SK-N-SH (cell line): ENCODE data around the gene CTSZ. TPM values are rescaled to one million over a fixed set of nuclear protein-coding genes. Genes with fewer than 3 reads are reported as not detected.

ENCODE experiments used
- CTCF ChIA-PET: fragments of 300-600, 350-600 bp; formaldehyde crosslinking; extraction: SDS; loops from one replicate; lab custom pipeline; 2021; lab: Yijun Ruan, JAX
- POLR2A ChIA-PET: fragments of 350-600 bp; sonication (Branson Sonifier 250); formaldehyde crosslinking; extraction: SDS; loops from one replicate; lab custom pipeline; 2020; ENCODE audit warnings: antibody characterized with exemption, inconsistent platforms; lab: Yijun Ruan, JAX
- DNase-seq: peaks from one replicate; pipeline ENCODE4 v3.0.0; 2012
- H2AFZ ChIP-seq: fragments of 200-600 bp; sonication (generic); 2 replicates; pipeline ENCODE4 v1.8.1; 2016; ENCODE audit warnings: antibody characterized with exemption, mild to moderate bottlenecking, low read depth
- H3F3A ChIP-seq: fragments of 200-600 bp; sonication (generic); replicated peaks from 2 replicates; pipeline ENCODE3; 2016; ENCODE audit warnings: antibody characterized with exemption, mild to moderate bottlenecking; ENCODE audit not compliant: insufficient read depth
- H3K27ac ChIP-seq, 2 experiments: fragments of 200-500 bp in 1 of 2; fragments of 200-600 bp in 1 of 2; sonication (Bioruptor generic) in 1 of 2; sonication (generic), shearing (Covaris generic) in 1 of 2; 2 replicates each; pipeline versions ENCODE4 v1.5.1 to v1.6.1; 2014 to 2016; ENCODE audit warnings: low read depth in 2 of 2, inconsistent platforms in 1 of 2, low read length in 1 of 2, mild to moderate bottlenecking in 1 of 2, mixed read lengths in 1 of 2
- H3K27me3 ChIP-seq: fragments of 200-600 bp; sonication (generic), shearing (Covaris generic); 2 replicates; pipeline ENCODE4 v1.6.1; 2016; ENCODE audit warnings: mixed run types; ENCODE audit not compliant: insufficient read depth
- H3K36me3 ChIP-seq, 2 experiments: fragments of 200-500 bp in 1 of 2; fragments of 200-600 bp in 1 of 2; sonication (Bioruptor generic) in 1 of 2; sonication (generic) in 1 of 2; replicated peaks in 1 of 2; 2 replicates each; pipeline versions ENCODE3 to v1.5.1; 2014 to 2016; ENCODE audit warnings: low read length in 1 of 2, mild to moderate bottlenecking in 1 of 2; ENCODE audit not compliant: insufficient read depth in 2 of 2, control insufficient read depth in 1 of 2
- H3K4me1 ChIP-seq, 2 experiments: fragments of 200-500 bp in 1 of 2; fragments of 200-600 bp in 1 of 2; sonication (Bioruptor generic) in 1 of 2; sonication (generic), shearing (Covaris generic) in 1 of 2; 2 replicates each; pipeline versions ENCODE4 v1.5.1 to v1.6.1; 2014 to 2016; ENCODE audit warnings: low read depth in 1 of 2, low read length in 1 of 2, mixed run types in 1 of 2; ENCODE audit not compliant: insufficient read depth in 2 of 2, control insufficient read depth in 1 of 2
- H3K4me2 ChIP-seq: fragments of 200-600 bp; sonication (generic), shearing (Covaris generic); 2 replicates; pipeline ENCODE4 v1.6.1; 2017; ENCODE audit warnings: mixed run types
- H3K4me3 ChIP-seq, 2 experiments: fragments of 200-500 bp in 1 of 2; fragments of 200-600 bp in 1 of 2; sonication (Bioruptor generic) in 1 of 2; sonication (generic), shearing (Covaris generic) in 1 of 2; 2 replicates each; pipeline versions ENCODE4 v1.5.1 to v1.8.1; 2014 to 2016; ENCODE audit warnings: low read depth in 2 of 2, inconsistent platforms in 1 of 2, low read length in 1 of 2, mild to moderate bottlenecking in 1 of 2, mixed read lengths in 1 of 2, moderate library complexity in 1 of 2
- H3K79me2 ChIP-seq: fragments of 200-600 bp; sonication (generic); 2 replicates; pipeline ENCODE4 v1.8.1; 2017; ENCODE audit warnings: mild to moderate bottlenecking; ENCODE audit not compliant: insufficient read depth
- H3K9ac ChIP-seq: fragments of 200-600 bp; sonication (generic); 2 replicates; pipeline ENCODE4 v1.6.1; 2017; ENCODE audit warnings: mixed run types
- H3K9me2 ChIP-seq: fragments of 200-600 bp; sonication (generic); 2 replicates; pipeline ENCODE4 v1.6.1; 2017; ENCODE audit warnings: mixed run types
- H3K9me3 ChIP-seq: fragments of 200-600 bp; sonication (generic); 2 replicates; pipeline ENCODE4 v1.6.1; 2017; ENCODE audit warnings: mixed run types, mild to moderate bottlenecking, moderate library complexity
- H4K20me1 ChIP-seq: fragments of 200-600 bp; sonication (generic); 2 replicates; pipeline ENCODE4 v1.6.1; 2017; ENCODE audit warnings: mild to moderate bottlenecking, mixed run types; ENCODE audit not compliant: insufficient read depth
- EP300 ChIP-seq, 2 experiments: IDR thresholded peaks; 2 replicates each; pipeline versions ENCODE4 v1.4.0 to v1.6.1; 2012; ENCODE audit warnings: borderline replicate concordance in 1 of 2, low read depth in 1 of 2, low read length in 1 of 2
- EZH2phosphoT487 ChIP-seq: fragments of 200-600 bp; sonication (generic); IDR thresholded peaks from 2 replicates; pipeline ENCODE4 v1.6.1; 2017; ENCODE audit warnings: low read depth, mixed run types, mild to moderate bottlenecking, antibody characterized with exemption, moderate library complexity, borderline replicate concordance
- FOXJ3 ChIP-seq: sonication (generic); formaldehyde crosslinking; IDR thresholded peaks from 2 replicates; pipeline ENCODE4 v1.5.1; 2020; ENCODE audit warnings: mild to moderate bottlenecking, missing genetic modification reagents
- FOXM1 ChIP-seq: IDR thresholded peaks from 2 replicates; pipeline ENCODE4 v1.4.0; 2012; ENCODE audit warnings: low read depth, mild to moderate bottlenecking
- NFIC ChIP-seq: IDR thresholded peaks from 2 replicates; pipeline ENCODE4 v1.4.0; 2012; ENCODE audit warnings: borderline replicate concordance
- PBX3 ChIP-seq: IDR thresholded peaks from 2 replicates; pipeline ENCODE4; 2012
- POLR2AphosphoS5 ChIP-seq: IDR thresholded peaks from 2 replicates; pipeline ENCODE4 v1.6.1; 2012; ENCODE audit warnings: low read depth, low read length
- RXRA ChIP-seq: IDR thresholded peaks from 2 replicates; pipeline ENCODE4 v1.4.0; 2012; ENCODE audit warnings: low read depth, mild to moderate bottlenecking, borderline replicate concordance
- SIN3A ChIP-seq: IDR thresholded peaks from 2 replicates; pipeline ENCODE4 v1.6.1; 2012; ENCODE audit warnings: low read depth, mild to moderate bottlenecking, low read length, moderate library complexity, borderline replicate concordance
- TAF1 ChIP-seq: IDR thresholded peaks from 2 replicates; pipeline ENCODE4 v1.6.1; 2012; ENCODE audit warnings: low read depth, mild to moderate bottlenecking, low read length, moderate library complexity, borderline replicate concordance
- TEAD4 ChIP-seq: IDR thresholded peaks from 2 replicates; pipeline ENCODE4 v1.4.0; 2012; ENCODE audit warnings: mild to moderate bottlenecking, borderline replicate concordance; ENCODE audit not compliant: insufficient read depth
- USF1 ChIP-seq: IDR thresholded peaks from 2 replicates; pipeline ENCODE4 v1.4.0; 2012; ENCODE audit warnings: low read depth, borderline replicate concordance
- ZBTB33 ChIP-seq: IDR thresholded peaks from 2 replicates; pipeline ENCODE4 v1.4.0; 2012; ENCODE audit warnings: low read depth, borderline replicate concordance
- WGBS: methylation state at CpG from one replicate; pipeline ENCODE4 v1.1.6; 2017; ENCODE audit warnings: low lambda C conversion rate; 5-methylcytosine and 5-hydroxymethylcytosine counted together
- polyA plus RNA-seq, 3 experiments: library from polyadenylated mRNA; depleted of rRNA; stranded (reverse); fragments of >200 nt; gene quantifications; 2 replicates each; pipeline ENCODE4 v1.2.3, GENCODE V29; 2012
- TF ChIP-seq, protein P1 (sequence below): IDR thresholded peaks from 2 replicates; pipeline ENCODE4 v1.4.0; 2012; ENCODE audit warnings: low read depth
- TF ChIP-seq, protein P2 (sequence below): IDR thresholded peaks from 2 replicates; pipeline ENCODE4 v1.6.1; 2012; ENCODE audit warnings: mild to moderate bottlenecking, low read depth, low read length, moderate library complexity
- TF ChIP-seq, protein P3 (sequence below): fragments of 150-350 bp; IDR thresholded peaks from 2 replicates; pipeline ENCODE4 v1.6.1; 2017; ENCODE audit warnings: antibody characterized with exemption, low read length, low read depth, borderline replicate concordance

Gene CTSZ
- polyA plus RNA-seq, 1 of the 3 experiments (the other 2 are of a cell fraction), result 0.03 TPM

DNA sequence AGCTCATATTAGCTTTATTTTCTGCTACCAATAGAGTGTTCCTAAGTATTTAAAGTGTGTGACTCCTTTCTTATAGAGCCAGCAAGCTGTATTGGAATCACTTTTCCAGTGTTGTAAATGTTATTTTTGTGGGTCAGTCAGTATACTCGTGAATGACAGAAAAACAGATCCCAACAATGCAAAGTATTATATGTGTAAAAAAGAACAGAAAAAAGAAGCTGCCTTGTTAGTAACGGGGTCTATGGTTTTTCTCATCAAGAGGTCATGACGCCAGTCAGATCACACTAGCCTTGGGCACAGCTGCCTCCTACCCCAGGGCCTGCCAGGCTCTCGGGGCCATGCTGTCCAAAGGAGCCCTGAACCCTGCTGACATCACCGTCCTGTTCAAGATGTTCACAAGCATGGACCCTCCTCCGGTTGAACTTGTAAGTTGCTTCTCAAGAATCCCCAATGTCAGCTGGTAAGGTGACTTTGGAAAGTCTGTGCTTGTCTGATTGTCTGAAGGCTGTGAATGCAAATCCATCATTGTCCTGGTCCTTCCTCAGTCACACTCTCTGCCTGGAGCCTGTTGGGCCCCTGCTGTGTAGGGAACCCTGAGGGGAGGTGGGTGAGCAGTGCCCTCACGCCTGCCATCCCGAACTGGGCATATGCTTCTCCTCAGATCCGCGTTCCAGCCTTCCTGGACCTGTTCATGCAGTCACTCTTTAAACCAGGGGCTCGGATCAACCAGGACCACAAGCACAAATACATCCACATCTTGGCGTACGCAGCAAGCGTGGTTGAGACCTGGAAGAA, 16.2 kb downstream of the CTSZ start:
- Histone ChIP-seq H3K27me3 (no peaks in the 10 kb centered on the region), H3K4me3 (no peak overlapping the region), H3K79me2 (peaks cover 12% of the 10 kb centered on the region), H3K36me3 (peaks cover 63 to 84% of the 10 kb centered on the region in 2 experiments), H3F3A (no peaks in the 10 kb centered on the region), H2AFZ (no peak overlapping the region), H3K9me2 (no peaks in the 10 kb centered on the region), H4K20me1 (0 out of 2 replicates have a peak, but pooled peaks cover 3% of the 10 kb centered on the region), H3K4me2 (no peak overlapping the region), H3K4me1 (peaks cover 0 to 30% of the 10 kb centered on the region in 2 experiments; a peak in 2 of 4 replicates), H3K9me3 (no peaks in the 10 kb centered on the region), H3K27ac (no peak overlapping the region; a peak in 1 of 4 replicates), H3K9ac (no peak overlapping the region)
- CTCF ChIA-PET, result no interaction called here
- no peak for DNase-seq
- no peak for TF ChIP-seq ZBTB33
- TF ChIP-seq RXRA, result no peak
- TF ChIP-seq POLR2AphosphoS5, result no peak
- TF ChIP-seq EP300 (IDR thresholded peaks at IDR 0.05; ENCODE audit: borderline replicate concordance in 1 of 2, low read depth in 1 of 2, low read length in 1 of 2), result no peak
- no peak for TF ChIP-seq SIN3A
- TF ChIP-seq EZH2phosphoT487, result no peak
- no peak for TF ChIP-seq FOXJ3 (CRISPR knock-in tag)
- TF ChIP-seq TEAD4, result no peak
- TF ChIP-seq FOXM1, result no peak
- no peak for TF ChIP-seq PBX3
- TF ChIP-seq TAF1, result no peak
- TF ChIP-seq NFIC, result no peak
- TF ChIP-seq, protein P1, sequence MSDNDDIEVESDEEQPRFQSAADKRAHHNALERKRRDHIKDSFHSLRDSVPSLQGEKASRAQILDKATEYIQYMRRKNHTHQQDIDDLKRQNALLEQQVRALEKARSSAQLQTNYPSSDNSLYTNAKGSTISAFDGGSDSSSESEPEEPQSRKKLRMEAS, result no peak
- TF ChIP-seq USF1, result no peak
- TF ChIP-seq, protein P2, sequence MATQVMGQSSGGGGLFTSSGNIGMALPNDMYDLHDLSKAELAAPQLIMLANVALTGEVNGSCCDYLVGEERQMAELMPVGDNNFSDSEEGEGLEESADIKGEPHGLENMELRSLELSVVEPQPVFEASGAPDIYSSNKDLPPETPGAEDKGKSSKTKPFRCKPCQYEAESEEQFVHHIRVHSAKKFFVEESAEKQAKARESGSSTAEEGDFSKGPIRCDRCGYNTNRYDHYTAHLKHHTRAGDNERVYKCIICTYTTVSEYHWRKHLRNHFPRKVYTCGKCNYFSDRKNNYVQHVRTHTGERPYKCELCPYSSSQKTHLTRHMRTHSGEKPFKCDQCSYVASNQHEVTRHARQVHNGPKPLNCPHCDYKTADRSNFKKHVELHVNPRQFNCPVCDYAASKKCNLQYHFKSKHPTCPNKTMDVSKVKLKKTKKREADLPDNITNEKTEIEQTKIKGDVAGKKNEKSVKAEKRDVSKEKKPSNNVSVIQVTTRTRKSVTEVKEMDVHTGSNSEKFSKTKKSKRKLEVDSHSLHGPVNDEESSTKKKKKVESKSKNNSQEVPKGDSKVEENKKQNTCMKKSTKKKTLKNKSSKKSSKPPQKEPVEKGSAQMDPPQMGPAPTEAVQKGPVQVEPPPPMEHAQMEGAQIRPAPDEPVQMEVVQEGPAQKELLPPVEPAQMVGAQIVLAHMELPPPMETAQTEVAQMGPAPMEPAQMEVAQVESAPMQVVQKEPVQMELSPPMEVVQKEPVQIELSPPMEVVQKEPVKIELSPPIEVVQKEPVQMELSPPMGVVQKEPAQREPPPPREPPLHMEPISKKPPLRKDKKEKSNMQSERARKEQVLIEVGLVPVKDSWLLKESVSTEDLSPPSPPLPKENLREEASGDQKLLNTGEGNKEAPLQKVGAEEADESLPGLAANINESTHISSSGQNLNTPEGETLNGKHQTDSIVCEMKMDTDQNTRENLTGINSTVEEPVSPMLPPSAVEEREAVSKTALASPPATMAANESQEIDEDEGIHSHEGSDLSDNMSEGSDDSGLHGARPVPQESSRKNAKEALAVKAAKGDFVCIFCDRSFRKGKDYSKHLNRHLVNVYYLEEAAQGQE, result no peak
- TF ChIP-seq, protein P3, sequence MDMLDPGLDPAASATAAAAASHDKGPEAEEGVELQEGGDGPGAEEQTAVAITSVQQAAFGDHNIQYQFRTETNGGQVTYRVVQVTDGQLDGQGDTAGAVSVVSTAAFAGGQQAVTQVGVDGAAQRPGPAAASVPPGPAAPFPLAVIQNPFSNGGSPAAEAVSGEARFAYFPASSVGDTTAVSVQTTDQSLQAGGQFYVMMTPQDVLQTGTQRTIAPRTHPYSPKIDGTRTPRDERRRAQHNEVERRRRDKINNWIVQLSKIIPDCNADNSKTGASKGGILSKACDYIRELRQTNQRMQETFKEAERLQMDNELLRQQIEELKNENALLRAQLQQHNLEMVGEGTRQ, result no peak
- 97% methylated on average over 13 of the region's 14 CpGs for WGBS
- POLR2A ChIA-PET, result interaction anchor here (0.7 kb wide), 1 partner anchor 26 kb away, joined by 3 read pairs; no protein-coding TSS in a partner anchor
